SK-N-MC (cell line): ENCODE measurements around the gene CMTM7.
A peak's percentile ranks its signal among the peaks of the same experiment; 100 is the strongest.
"Not testable (repeated sequence)": the region's sequence is repeated elsewhere in the genome, so short reads cannot be mapped to it uniquely, and the experiment has no call there.

Source experiments
- DNase-seq: peaks from one replicate; pipeline ENCODE4 v3.0.0-alpha.2; 2011; ENCODE audit warnings: low read depth, low spot score
- H3K27ac ChIP-seq: fragments of 200-600 bp; sonication (generic); 2 replicates; pipeline ENCODE4 v1.5.1; 2016; ENCODE audit warnings: mixed run types
- H3K36me3 ChIP-seq: fragments of 200-600 bp; sonication (generic); 2 replicates; pipeline ENCODE4 v1.6.1; 2017; ENCODE audit warnings: antibody characterized with exemption, low read length, mixed read lengths; ENCODE audit not compliant: insufficient read depth
- H3K4me3 ChIP-seq: fragments of 200-600 bp; sonication (generic); 2 replicates; pipeline ENCODE4 v1.5.1; 2016
- H3K9ac ChIP-seq: fragments of 200-600 bp; sonication (generic); 2 replicates; pipeline ENCODE4 v1.8.0; 2017; ENCODE audit warnings: mixed run types, mixed read lengths; ENCODE audit not compliant: insufficient read length
- H3K9me3 ChIP-seq: fragments of 200-600 bp; sonication (generic); 2 replicates; pipeline ENCODE4 v1.6.1; 2017; ENCODE audit warnings: low read depth, mild to moderate bottlenecking, antibody characterized with exemption, low read length, moderate library complexity, mixed read lengths
- EZH2 ChIP-seq: fragments of 200-600 bp; sonication (generic); IDR thresholded peaks from one replicate; pipeline ENCODE4 v1.6.1; 2017; ENCODE audit warnings: antibody characterized with exemption
- FOXP2 ChIP-seq: optimal IDR thresholded peaks from 2 replicates; pipeline ENCODE3; 2011; ENCODE audit warnings: mild to moderate bottlenecking, moderate library complexity; ENCODE audit not compliant: insufficient read depth; ENCODE audit errors: extremely low read length, control extremely low read depth
- POLR2AphosphoS5 ChIP-seq: IDR thresholded peaks from 2 replicates; pipeline ENCODE4 v1.6.1; 2012; ENCODE audit warnings: mild to moderate bottlenecking, low read depth, low read length, borderline replicate concordance

Gene CMTM7

GRCh38 chr3:32467333-32468070 is 75.8 kb downstream of the CMTM7 start:
- Histone ChIP-seq H3K9me3 (no peaks in the 10 kb centered on the region), H3K36me3 (no peaks in the 10 kb centered on the region), H3K4me3 (peak overlapping the region; percentile 61), H3K9ac (no peak overlapping the region), H3K27ac (no peak overlapping the region)
- no peak for DNase-seq
- TF ChIP-seq FOXP2 (no peak), POLR2AphosphoS5 (no peak), EZH2 (no peak)

GRCh38 chr3:32469151-32469874 is 77.7 kb downstream of the CMTM7 start:
- Histone ChIP-seq H3K9ac (no peak overlapping the region), H3K36me3 (no peaks in the 10 kb centered on the region), H3K4me3 (no peak overlapping the region), H3K9me3 (no peaks in the 10 kb centered on the region), H3K27ac (no peak overlapping the region)
- DNase-seq, result no peak
- no peak for TF ChIP-seq FOXP2
- no peak for TF ChIP-seq EZH2
- no peak for TF ChIP-seq POLR2AphosphoS5

- Histone ChIP-seq H3K9me3 (no peaks in the 10 kb centered on the region), H3K36me3 (no peaks in the 10 kb centered on the region), H3K4me3 (no peak overlapping the region), H3K9ac (no peak overlapping the region), H3K27ac (no peak overlapping the region)
- TF ChIP-seq POLR2AphosphoS5 (no peak), EZH2 (no peak), FOXP2 (no peak)
- no peak for DNase-seq
Measured at GRCh38 chr3:32470362-32470761, 78.7 kb downstream of the CMTM7 start.

GRCh38 chr3:32471246-32471645 is 79.6 kb downstream of the CMTM7 start:
- TF ChIP-seq POLR2AphosphoS5 (no peak), EZH2 (no peak), FOXP2 (no peak)
- no peaks in the 10 kb centered on the region for H3K36me3 ChIP-seq
- H3K4me3 ChIP-seq, result no peak overlapping the region
- DNase-seq, result no peak
- no peaks in the 10 kb centered on the region for H3K9me3 ChIP-seq
- no peak overlapping the region for H3K27ac ChIP-seq
- no peak overlapping the region for H3K9ac ChIP-seq

- H3K27ac ChIP-seq, DNase-seq, H3K36me3 ChIP-seq, H3K9me3 ChIP-seq, H3K9ac ChIP-seq, H3K4me3 ChIP-seq: not testable (repeated sequence)
Measured at GRCh38 chr3:32472151-32472550, 80.5 kb downstream of the CMTM7 start.

- TF ChIP-seq EZH2 (no peak), FOXP2 (no peak), POLR2AphosphoS5 (no peak)
- no peak overlapping the region for H3K27ac ChIP-seq
- DNase-seq, result no peak
- no peak overlapping the region for H3K9ac ChIP-seq
- H3K36me3 ChIP-seq, result no peaks in the 10 kb centered on the region
- no peaks in the 10 kb centered on the region for H3K9me3 ChIP-seq
- no peak overlapping the region for H3K4me3 ChIP-seq
Measured at GRCh38 chr3:32474201-32474600, 82.5 kb downstream of the CMTM7 start.

- Histone ChIP-seq H3K9ac (no peak overlapping the region), H3K4me3 (no peak overlapping the region), H3K27ac (no peak overlapping the region), H3K36me3 (no peaks in the 10 kb centered on the region), H3K9me3 (no peaks in the 10 kb centered on the region)
- TF ChIP-seq EZH2, result no peak
- TF ChIP-seq FOXP2, result no peak
- TF ChIP-seq POLR2AphosphoS5, result no peak
- DNase-seq, result no peak
Measured at GRCh38 chr3:32480604-32481003, 89.0 kb downstream of the CMTM7 start.

- DNase-seq, result no peak
- H3K4me3 ChIP-seq, result no peak overlapping the region
- H3K9ac ChIP-seq, result no peak overlapping the region
- TF ChIP-seq POLR2AphosphoS5 (no peak), FOXP2 (no peak), EZH2 (no peak)
- no peaks in the 10 kb centered on the region for H3K9me3 ChIP-seq
- no peak overlapping the region for H3K27ac ChIP-seq
- no peaks in the 10 kb centered on the region for H3K36me3 ChIP-seq
Measured at GRCh38 chr3:32481791-32482631, 90.4 kb downstream of the CMTM7 start.
